NCI-H2227 (cell line): ENCODE measurements around the gene ARL8B.
A peak's percentile ranks its signal among the peaks of the same experiment; 100 is the strongest.
"Not testable (repeated sequence)": the region's sequence is repeated elsewhere in the genome, so short reads cannot be mapped to it uniquely, and the experiment has no call there.

Experiments
- DNase-seq: peaks from one replicate; lab custom pipeline; 2025; ENCODE audit not compliant: unreplicated experiment; lab: John Stamatoyannopoulos, UW

The ARL8B gene

GRCh38 chr3:5122030-5122740 is at the start of gene ARL8B:
ARL8B (plus strand) TSS chr3:5122292; CDS start chr3:5122466, 174 bp downstream.
- peak; percentile 87 for DNase-seq

DNA sequence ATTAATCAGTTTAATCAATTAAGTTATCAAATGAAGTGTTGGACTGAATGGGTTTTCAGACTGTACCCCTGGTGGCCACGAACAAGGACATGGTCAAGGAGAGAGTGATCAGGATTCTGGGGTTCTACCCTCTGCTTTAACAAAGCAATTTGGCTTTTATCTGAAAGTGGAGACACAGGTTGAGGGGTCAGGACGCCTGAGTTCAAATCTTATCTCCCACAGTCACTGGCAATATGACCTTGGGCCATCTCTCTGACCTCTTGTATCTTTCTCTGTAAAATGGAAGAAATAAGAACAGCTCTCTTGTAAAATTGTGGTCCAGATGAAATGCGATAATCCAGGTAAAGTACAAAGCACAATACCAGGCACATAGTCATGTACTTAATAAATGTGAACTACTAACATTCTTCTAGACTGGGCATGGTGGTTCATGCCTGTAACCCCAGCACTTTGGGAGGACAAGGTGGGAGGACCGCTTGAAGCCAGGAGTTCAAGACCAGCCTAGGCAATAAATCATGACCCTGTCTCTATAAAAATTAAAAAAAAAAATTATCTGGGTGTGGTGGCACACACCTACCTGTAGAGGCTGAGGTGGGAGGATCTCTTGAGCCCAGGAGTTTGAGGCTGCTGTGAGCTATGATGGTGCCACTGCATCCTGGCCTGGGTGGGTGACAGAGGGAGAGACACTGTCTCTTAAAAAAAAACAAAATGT is 48.6 kb upstream of the ARL8B start:
- DNase-seq, result no peak

GRCh38 chr3:5078151-5078550 is 43.9 kb upstream of the ARL8B start:
- no peak for DNase-seq

DNA sequence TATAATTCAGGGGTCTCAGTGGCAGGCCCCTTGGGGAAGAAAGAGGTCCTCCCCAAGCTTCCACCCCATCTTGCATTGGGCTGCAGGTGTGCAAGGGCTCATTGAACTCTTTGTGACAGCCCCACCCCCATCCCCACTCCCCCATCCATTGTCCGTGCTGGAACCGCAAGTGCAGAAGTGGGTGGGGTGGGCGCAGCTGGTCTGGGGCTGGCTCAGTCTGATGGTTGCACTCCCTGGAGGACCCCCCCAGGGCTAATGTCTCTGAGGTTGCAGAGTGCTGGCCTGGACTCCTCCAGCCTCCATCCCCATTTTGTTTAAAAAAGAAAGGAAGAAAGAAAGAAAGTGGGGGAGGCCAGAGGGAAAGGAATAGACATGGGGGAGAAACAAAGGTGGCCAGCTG is 42.3 kb upstream of the ARL8B start:
- no peak for DNase-seq

- DNase-seq, result no peak
Measured at GRCh38 chr3:5080779-5081550, 41.1 kb upstream of the ARL8B start.

DNA sequence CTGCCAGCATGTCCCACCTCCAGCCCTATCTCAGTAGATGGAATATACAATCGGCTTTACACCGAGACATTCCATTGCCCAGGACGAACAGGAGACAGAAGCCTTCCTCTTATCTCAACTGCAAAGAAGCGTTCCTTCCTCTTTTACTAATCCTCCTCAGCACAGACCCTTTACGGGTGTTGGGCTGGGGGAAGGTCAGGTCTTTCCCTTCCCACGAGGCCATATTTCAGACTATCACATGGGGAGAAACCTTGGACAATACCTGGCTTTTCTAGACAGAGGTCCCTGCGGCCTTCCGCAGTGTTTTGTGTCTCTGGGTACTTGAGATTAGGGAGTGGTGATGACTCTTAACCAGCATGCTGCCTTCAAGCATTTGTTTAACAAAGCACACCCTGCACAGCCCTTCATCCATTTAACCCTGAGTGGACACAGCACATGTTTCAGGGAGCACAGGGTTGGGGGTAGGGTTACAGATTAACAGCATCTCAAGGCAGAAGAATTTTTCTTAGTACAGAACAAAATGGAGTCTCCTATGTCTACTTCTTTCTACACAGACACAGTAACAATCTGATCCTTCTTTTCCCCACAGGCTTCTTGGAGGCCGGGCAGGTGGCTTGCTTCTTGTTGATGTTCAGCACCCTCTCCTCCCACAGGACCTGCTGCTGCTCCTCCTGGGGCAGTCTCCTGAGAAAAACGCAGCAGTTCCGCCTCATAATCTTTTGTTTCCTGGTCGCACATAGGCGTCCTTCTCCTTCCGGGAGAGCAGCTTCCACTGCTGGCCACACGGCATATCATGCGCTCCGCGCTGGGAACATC is 39.9 kb upstream of the ARL8B start:
- not testable (repeated sequence) for DNase-seq

DNA sequence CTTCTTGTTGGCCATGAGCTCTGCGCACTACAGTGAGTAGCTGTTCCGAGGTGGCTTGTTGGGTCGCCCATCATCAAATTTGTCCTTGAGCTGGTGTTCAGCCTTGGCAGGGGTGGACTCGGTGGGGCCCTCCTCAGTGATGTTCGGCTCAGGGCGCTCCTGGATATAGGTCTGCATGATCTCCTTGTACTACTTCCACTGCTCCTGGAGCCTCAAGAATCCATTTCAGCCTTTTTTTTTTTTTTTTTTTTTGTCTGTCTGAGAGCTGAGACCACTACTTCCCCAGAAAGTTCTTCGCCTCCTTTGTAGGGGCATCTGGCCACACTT is 39.3 kb upstream of the ARL8B start:
- DNase-seq, result no peak

DNA sequence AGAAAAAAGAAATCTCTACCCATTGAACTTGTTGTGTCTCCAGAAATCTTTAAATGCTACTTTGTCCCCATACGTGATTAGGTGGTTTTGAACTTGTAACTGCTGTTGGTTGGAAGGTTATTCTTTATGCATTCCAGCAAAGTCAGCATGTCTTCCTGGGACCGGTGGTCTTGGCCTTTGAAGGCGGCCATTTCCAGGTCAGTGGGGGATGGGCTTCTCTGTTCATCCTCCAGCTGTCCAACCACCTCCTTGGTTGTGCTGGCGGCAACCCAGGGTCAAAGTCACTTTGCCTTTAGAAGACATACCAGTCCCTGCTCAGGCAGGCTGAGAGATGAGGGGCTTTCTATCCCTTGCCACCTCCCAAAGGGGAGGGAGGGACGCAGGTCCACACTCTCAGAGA is 37.9 kb upstream of the ARL8B start:
- no peak for DNase-seq

DNA sequence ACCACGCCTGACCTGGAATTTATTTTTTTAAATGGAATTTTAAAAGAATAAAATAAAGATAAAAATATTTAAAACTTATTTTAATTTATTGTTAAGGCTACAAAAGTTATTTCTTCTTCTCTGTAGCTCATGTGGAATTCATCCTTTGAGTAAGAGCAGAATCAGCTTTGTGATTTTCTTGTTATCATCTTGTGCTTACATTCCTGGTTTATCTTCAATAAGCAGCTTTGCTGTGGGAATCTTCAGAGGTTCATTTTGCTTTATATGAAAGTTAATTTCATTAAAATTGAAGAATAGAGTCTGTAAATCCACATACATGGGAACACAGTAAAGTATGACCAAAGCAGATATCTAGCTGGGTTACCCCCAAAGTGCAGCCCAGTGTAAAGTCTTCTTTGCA is 35.4 kb upstream of the ARL8B start:
- DNase-seq, result no peak

DNA sequence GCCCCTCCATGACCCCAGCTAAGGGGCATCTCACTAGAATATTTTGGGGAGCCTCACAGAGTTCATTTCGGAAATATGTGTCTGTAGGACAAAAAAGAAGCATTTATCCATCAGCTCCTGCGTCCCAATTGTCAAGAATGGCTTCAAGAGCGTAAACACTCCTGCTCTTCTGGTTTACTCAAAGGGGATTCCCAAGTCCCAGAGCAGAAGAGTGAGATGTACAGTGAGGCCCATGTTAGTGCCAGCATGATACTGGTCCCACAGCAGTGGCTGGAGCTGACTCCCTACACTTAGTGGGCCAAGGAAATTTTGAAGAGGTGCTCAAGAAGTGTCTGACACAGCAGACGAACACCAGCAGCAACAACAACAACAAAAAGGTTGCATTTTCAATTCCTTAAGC is 34.9 kb upstream of the ARL8B start:
- no peak for DNase-seq

DNA sequence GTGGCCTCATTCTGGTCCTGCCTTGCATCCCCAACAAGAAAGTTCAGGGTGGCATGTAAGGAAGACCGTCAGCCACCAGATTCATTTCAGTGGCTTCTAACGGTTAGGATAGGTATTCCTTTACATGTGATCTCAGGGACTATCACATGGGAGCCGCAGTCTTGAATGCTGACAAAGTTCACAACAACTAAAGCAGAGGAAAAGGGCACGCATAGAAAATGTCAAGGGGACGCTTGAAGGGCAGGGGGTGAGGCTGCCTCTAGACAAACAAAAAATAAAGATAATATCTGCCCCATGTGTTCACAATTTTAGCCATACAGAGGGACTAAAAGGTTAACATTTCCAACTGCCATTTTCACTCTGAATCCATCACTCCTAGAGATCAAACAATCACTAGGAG is 31.9 kb upstream of the ARL8B start:
- no peak for DNase-seq

DNA sequence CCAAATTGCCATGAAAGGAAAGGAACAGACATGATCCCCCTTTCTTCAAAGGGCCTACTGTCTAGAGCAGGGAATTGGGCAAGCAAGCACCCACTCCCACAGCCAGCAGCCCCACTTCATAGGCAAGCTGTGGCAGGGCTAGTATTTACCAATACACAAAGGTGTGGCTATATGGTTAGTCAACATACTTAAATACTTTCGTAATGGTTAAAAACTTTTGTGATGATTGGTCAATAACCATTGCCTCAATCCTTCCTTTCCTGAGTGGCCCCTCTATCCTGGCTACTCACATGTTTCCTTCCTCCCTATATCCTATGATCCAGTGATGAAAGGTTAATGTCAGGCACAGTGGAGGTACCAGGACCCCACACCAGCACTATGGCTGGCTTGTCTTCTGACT is 30.1 kb upstream of the ARL8B start:
- no peak for DNase-seq

DNA sequence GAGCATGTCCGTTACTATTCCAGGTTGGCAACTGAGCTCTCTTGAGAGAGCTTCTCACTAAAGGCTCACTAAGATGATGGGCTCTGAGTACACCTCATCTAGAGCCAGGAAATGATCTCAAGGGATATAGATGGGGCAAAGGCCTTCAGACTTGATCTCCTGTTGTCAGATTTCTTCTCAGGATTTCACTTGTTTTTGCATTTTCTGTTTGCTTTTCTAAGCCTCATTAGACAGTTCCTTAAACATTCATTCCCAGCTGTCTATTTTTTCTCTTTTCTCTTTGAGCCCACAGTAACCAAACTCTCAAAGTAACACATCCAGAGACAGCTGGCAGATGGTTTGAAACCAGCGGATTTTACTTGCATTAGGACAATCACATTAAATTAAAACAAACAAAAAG is 28.4 kb upstream of the ARL8B start:
- DNase-seq, result no peak

DNA sequence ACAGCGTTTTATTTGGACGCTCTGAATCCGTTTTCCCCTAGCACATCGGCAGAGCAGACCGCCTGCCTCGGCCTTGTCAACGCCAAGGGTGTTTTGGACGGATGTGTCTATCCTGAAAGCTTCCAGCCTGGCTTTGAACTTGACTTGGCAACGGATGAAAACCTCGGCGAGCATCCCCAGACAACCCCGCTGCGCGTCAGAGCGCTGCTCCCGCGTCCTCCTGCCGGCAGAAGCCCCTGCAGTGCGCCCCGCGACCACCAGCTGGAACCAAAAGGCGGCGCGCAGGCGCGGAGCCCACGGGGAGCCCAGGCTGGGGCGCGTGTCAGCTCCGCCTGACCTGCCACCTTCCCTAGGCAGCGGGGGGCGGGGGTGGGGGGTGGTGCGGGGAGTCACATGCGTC is 26.2 kb upstream of the ARL8B start:
- DNase-seq, result no peak

DNA sequence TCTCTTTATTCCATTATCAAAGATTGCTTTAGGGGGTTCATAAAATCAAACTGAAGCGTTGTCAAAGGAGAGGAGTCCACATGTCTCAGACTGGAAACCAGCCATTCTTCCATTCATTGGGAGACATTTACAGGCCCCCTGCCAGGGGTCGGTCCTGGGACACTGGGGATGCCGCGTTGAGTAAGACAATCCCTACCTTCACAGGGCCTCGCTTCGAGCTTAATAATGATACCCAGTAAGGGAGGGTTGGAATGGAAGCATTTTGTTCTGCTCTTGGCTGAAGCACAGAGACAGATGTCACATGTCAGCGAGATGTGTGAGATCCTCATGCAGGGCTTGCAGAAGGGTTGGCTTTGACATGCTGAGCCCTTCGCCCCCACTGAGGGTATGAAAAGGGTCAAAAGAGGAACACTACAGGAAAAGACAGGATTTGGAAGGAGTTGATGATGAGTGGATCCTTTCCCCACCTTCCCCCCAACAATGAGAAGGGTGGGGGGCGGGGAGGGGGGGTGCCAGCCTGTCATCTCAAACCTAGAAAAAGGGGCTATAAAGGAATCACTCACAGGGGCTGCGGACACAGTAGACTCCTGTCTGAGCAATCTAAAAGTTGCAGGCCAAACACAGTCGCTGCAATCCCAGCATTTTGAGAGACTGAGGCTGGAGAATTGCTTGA is 25.6 kb upstream of the ARL8B start:
- no peak for DNase-seq

GRCh38 chr3:5098346-5098745 is 23.7 kb upstream of the ARL8B start:
- DNase-seq, result no peak

- no peak for DNase-seq
Measured at GRCh38 chr3:5102532-5102931, 19.6 kb upstream of the ARL8B start.

DNA sequence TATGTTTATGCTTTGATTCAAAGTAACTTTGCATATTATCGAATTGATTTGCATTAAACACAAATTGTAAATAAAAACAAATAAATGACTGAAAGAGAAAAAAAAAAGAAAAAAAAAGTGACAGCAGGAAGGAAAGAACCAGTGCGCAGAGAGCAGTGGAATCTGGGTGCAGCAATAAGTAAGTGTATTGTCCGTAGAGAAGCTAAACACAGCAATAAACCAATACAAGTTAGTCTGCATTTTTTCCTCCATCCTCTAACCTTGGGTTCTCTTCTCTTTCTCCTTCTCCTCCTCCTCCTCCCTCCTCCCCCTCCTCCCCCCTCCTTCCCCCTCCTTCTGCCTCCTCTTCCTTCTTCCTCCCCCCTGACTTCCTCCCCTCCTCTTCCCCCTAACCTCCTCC is 18.3 kb upstream of the ARL8B start:
- no peak for DNase-seq

DNA sequence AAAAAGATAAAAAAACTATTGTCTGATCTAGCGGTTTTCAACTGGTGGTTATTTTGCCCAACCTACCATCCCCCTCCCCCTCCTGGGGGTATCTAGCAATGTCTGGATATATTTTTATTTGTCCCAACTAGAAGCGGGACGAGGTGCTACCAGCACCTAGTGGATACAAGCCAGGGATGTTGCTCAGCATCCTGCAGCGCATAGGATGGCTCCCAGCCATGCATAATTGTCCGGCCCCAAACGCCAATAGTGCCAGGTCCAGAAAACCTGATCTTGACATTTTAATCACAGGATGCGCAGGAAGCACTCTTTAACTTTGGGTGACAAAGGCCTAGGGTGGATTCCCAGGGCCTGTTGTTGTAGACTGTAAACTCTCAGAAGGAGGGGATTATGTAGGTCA is 17.0 kb upstream of the ARL8B start:
- DNase-seq, result no peak

- DNase-seq, result not testable (repeated sequence)
Measured at GRCh38 chr3:5106371-5106770, 15.7 kb upstream of the ARL8B start.

DNA sequence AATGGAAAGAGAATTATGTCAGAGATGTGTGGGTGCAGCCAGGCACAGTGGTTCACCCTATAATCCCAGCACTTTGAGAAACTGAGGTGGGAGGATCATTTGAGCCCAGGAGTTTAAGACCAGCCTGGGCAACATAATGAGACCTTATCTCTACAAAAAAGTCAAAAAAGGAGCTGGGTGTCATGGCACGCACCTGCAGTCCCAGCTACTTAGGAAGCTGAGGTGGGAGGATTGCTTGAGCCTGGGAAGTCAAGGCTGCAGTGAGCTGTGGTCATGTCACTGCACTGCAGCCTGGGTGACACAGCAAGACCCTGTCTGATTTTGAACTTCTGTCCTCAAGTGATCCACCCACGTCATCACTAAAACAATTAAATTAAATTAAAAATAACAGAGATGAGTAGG is 15.2 kb upstream of the ARL8B start:
- DNase-seq, result not testable (repeated sequence)
